Psoas muscle (tissue), 8 donors: ENCODE results near the gene IGFL2. TPM values are rescaled to one million over a fixed set of nuclear protein-coding genes. Genes with fewer than 3 reads are reported as not detected.

Experiments
- ATAC-seq, 4 donors: fragments of 200-7000 bp; cut with Tn5 transposase; one replicate each; pipeline ENCODE4 v1.9.1; 2020; ENCODE audit warnings: moderate library complexity in 3 of 4, mild to moderate bottlenecking in 2 of 4
- DNase-seq, 2 donors: peaks; one replicate each; pipeline ENCODE4 v3.0.0-alpha.2; 2020
- H3K27ac ChIP-seq: fragments of 200-600 bp; one replicate; pipeline ENCODE4 v1.8.0; 2022
- H3K27me3 ChIP-seq, 3 donors: fragments of 200-600 bp in 1 of 3; one replicate each; pipeline versions ENCODE4 v1.6.1 to v1.8.0; 2013 to 2022; ENCODE audit warnings: low read length in 2 of 3, mild to moderate bottlenecking in 2 of 3, moderate library complexity in 1 of 3; ENCODE audit not compliant: insufficient read depth in 3 of 3
- H3K36me3 ChIP-seq, 2 donors: fragments of 200-600 bp in 1 of 2; one replicate each; pipeline versions ENCODE4 v1.6.1 to v1.8.0; 2013 to 2022; ENCODE audit warnings: low read depth in 1 of 2, mild to moderate bottlenecking in 1 of 2, moderate library complexity in 1 of 2; ENCODE audit not compliant: insufficient read depth in 1 of 2
- H3K4me1 ChIP-seq: fragments of 200-600 bp; one replicate; pipeline ENCODE4 v1.8.0; 2022
- H3K4me3 ChIP-seq: fragments of 200-600 bp; one replicate; pipeline ENCODE4 v1.8.0; 2022; ENCODE audit warnings: mild to moderate bottlenecking
- H3K9me3 ChIP-seq: fragments of 200-600 bp; one replicate; pipeline ENCODE4 v1.8.0; 2022
- WGBS, 3 donors: extraction: QIAGEN DNeasy Blood & Tissue Kit; methylation state at CpG; one replicate each; pipeline versions ENCODE4 v1.1.6 to v1.1.7; 2013; 5-methylcytosine and 5-hydroxymethylcytosine counted together
- intact Hi-C, 2 donors: fragments of 100-400 bp; cut with DNase I; formaldehyde crosslinking; loops; one replicate each; pipeline versions ENCODE4 v1.11.0 to v1.14.2; 2022
- polyA plus RNA-seq, 3 donors: library from polyadenylated mRNA; stranded (reverse); fragments of 200-250 nt; gene quantifications; one replicate each; pipeline ENCODE4 v1.2.3, GENCODE V29; 2013
- total RNA-seq, 4 donors: library from RNA; stranded (reverse); fragmentation: NEBNext Ultra II Directional in 2 of 4; extraction: Animal tissue kit (Norgen Biotek cat#: 25700) in 2 of 4; gene quantifications; one replicate each; pipeline versions ENCODE4 v1.2.1 to v1.2.4, GENCODE V29; 2021 to 2023
- TF ChIP-seq, protein P1 (sequence below): fragments of 200-600 bp; IDR thresholded peaks from one replicate; pipeline ENCODE4 v1.8.0; 2022; ENCODE audit warnings: antibody characterized with exemption
- donor health status: healthy with polysubstance abuse.
- donor health status: DM: no; HTN: no; CAD: no; lungs with moderate emphysema.
- donor health status: Bipolar disorder and iron deficiency.
- donor health status: healthy.
- donor health status: DM: yes; HTN: yes; CAD: no.
- donor health status: DM: no; HTN: no; CAD: no.
- donor health status: DM: no; HTN: no; CAD: no.
- donor health status: DM: yes; HTN: yes; CAD: no.

Gene IGFL2
- total and polyA plus RNA-seq, 7 donors, result not detected

DNA sequence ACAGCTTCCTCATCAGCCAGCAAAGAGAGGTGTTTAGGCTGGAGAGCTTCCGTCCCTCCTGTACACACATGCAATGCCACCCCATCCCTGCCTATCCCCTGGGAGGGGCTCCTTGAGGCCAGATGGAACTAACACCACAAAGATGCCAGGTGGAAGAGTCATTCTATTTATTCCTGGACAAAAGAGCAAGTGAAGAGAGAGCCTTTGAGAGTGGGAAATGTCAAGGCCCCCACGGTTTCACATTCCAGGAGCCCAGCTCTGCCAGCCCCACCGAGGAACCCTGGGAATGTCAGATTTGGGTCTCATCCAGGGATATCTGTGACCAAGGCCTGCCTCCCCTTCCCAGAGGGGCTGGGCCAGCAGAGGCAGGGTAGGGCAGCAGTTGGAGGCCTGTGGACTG, 50.7 kb downstream of the IGFL2 start:
- WGBS, 3 donors, result 38 to 51% (median 41%) methylated on average over 3 of the region's 3 CpGs
- DNase-seq (no peak), ATAC-seq (no peak)
- no peaks in the 10 kb centered on the region for H3K4me1 ChIP-seq
- intact Hi-C loops, result no loop called here
- no peaks in the 10 kb centered on the region for H3K9me3 ChIP-seq
- H3K27me3 ChIP-seq, result peaks cover 0 to 6% (median 0%) of the 10 kb centered on the region in 3 donors
- TF ChIP-seq, protein P1, sequence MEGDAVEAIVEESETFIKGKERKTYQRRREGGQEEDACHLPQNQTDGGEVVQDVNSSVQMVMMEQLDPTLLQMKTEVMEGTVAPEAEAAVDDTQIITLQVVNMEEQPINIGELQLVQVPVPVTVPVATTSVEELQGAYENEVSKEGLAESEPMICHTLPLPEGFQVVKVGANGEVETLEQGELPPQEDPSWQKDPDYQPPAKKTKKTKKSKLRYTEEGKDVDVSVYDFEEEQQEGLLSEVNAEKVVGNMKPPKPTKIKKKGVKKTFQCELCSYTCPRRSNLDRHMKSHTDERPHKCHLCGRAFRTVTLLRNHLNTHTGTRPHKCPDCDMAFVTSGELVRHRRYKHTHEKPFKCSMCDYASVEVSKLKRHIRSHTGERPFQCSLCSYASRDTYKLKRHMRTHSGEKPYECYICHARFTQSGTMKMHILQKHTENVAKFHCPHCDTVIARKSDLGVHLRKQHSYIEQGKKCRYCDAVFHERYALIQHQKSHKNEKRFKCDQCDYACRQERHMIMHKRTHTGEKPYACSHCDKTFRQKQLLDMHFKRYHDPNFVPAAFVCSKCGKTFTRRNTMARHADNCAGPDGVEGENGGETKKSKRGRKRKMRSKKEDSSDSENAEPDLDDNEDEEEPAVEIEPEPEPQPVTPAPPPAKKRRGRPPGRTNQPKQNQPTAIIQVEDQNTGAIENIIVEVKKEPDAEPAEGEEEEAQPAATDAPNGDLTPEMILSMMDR, result no peak
- no peaks in the 10 kb centered on the region for H3K36me3 ChIP-seq
- H3K27ac ChIP-seq, result no peak overlapping the region
- H3K4me3 ChIP-seq, result no peak overlapping the region

DNA sequence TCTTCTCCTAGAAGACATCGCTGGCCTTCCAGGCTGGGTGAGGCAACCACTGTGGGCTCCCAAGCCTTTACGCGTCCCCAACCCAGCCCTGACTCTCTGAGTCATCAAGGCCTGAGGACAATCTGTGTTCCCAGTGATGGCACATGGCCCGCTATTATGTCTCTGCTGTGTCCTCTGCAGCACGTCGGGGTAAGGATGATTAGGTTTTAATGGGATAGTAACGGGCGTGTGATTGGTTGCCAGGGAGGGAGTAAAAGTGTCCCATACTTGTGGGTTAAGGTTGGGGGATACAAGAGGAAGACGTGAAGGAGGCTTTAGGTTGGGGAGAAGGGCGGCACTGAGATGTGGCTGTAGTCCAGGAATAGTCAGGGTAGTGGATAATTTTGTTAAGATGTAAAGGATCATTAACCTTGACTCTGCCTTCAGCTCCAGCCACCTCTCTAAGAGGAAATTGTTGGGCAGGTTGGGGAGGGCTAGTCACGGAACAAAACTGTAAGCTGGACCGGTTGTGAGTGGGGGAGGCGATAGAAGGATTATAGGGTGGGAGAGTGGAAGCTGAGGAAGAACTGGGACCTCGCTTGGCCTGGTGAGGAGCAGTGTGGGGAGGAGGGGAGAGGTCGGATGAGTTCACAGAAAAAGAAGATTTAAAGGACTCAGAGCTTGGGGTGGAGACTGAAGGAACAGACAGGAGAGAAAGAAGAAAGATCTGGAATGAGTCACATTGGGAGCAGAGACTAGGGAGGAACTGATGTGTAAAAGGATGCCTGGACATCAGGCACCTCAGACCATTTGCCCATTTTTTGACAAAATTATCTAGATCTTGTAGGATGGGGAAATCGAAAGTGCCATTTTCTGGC, 53.6 kb downstream of the IGFL2 start:
- Histone ChIP-seq H3K27ac (no peak overlapping the region), H3K4me3 (no peak overlapping the region), H3K27me3 (no peaks in the 10 kb centered on the region), H3K9me3 (no peaks in the 10 kb centered on the region), H3K36me3 (no peaks in the 10 kb centered on the region), H3K4me1 (peaks cover 2% of the 10 kb centered on the region)
- ATAC-seq (peak in 2 of 4 donors; percentile 39 to 45), DNase-seq (peak in 1 of 2 donors; percentile 28)
- TF ChIP-seq, protein P1, result no peak
- intact Hi-C loops, result no loop called here
- WGBS, 3 donors, result 47 to 66% (median 49%) methylated on average over 16 of the region's 16 CpGs

DNA sequence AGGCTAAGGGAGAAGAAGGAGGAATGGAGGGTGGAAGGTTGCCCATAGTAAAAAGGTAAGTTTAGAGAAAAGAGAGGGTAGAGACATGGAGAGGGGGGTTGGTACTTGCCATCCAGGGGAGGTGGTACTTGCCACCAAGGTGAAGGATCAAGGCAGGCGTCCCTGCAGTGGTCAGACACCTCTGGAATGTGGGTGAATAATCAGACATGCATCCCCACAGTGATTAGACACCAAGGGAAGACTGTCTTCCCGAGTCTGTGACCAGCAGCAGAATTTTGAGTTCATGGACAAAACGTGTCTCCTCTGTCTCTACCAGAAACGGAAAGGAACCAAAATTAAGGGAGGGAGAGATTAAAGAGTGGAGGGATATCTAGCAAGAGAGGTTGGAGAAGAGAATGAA, 54.4 kb downstream of the IGFL2 start:
- no peaks in the 10 kb centered on the region for H3K27me3 ChIP-seq
- intact Hi-C loops, result no loop called here
- no peak for DNase-seq
- H3K36me3 ChIP-seq, result no peaks in the 10 kb centered on the region
- H3K4me1 ChIP-seq, result peaks cover 3% of the 10 kb centered on the region
- H3K27ac ChIP-seq, result no peak overlapping the region
- H3K9me3 ChIP-seq, result no peaks in the 10 kb centered on the region
- no peak for ATAC-seq
- H3K4me3 ChIP-seq, result no peak overlapping the region
- 65 to 73% (median 65%) methylated on average over 4 of the region's 4 CpGs for WGBS, 3 donors
- TF ChIP-seq, protein P1, result no peak

DNA sequence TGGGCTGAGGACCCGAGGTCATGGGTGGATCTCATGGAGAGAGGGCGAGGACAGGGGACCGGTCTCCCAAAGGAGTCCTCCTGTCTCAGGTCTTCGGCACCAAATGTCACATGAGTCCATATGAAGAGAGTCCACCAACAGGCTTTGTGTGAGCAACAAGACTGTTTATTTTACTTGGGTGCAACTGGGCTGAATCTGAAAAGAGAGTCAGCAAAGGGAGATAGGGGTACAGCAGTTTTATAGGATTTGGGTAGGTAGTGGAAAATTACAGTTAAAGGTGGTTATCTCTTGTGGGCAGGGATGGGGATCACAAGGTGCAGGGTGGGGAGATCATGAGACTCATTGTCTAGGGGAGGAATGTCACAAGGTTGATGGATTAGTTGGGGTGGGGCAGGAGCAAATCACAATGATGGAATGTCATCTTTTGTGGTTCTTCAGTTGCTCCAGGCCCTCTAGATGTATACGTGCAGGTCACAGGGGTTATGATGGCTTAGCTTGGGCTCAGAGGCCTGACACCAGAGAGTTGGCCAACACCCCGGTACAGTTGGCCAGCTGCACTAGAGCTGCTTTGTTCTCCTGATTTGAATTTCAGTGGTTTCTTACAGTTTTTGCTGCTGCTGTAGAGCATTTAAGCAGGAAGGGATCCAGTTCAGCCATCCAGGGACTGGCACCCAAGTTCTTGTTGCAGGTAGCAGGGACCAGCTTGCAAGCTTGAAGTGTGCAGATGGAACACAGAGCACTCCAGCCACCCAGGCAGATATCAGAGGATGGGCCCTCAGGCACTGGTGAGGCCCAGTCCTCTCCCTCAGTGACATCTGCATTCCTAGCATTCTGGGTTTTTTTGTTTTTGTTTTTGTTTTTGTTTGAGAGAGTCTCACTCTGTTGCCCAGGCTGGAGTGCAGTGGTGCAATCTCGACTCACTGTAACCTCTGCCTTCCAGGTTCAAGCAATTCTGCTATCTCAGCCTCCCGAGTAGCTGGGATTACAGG, 55.1 kb downstream of the IGFL2 start:
- Histone ChIP-seq H3K4me1 (peaks cover 3% of the 10 kb centered on the region), H3K9me3 (no peaks in the 10 kb centered on the region), H3K27ac (no peak overlapping the region), H3K4me3 (no peak overlapping the region), H3K27me3 (no peaks in the 10 kb centered on the region), H3K36me3 (no peaks in the 10 kb centered on the region)
- ATAC-seq (no peak), DNase-seq (no peak)
- WGBS, 3 donors, result 78 to 83% (median 81%) methylated on average over 8 of the region's 8 CpGs
- intact Hi-C loops, result no loop called here
- TF ChIP-seq, protein P1, result no peak
